NCI-H1417 (cell line): ENCODE results near the gene PKHD1.

Experiments used
- DNase-seq, 3 experiments: peaks; one replicate each; lab custom pipeline; 2025; lab: John Stamatoyannopoulos, UW

PKHD1 gene

GRCh38 chr6:51793393-51793792, 294.0 kb downstream of the PKHD1 start:
- DNase-seq = no peak

- no peak for DNase-seq
Observed at GRCh38 chr6:51792273-51793030, 295.0 kb downstream of the PKHD1 start.

DNA sequence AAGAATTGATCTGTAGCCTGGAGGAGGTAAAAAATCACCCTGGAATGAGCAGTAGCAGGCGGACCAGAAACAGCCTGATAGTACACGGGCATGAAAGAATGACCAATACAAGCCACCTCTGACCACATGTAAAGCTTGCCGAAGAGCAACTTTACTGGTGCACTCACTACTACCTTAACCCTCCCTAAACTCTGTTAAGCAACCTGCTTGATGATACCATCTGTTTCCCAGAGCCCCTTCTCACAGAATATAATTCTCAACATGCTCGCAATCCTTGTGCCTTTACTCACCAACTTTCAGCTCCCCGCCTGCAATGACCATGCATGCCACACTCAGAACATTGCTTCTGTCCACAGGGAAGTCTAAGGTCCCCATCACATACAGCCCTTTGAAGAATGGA, 296.5 kb downstream of the PKHD1 start:
- no peak for DNase-seq

GRCh38 chr6:51788121-51788520, 299.3 kb downstream of the PKHD1 start:
- DNase-seq = no peak

- DNase-seq = no peak
Observed at GRCh38 chr6:51778666-51779065, 308.7 kb downstream of the PKHD1 start.

DNA sequence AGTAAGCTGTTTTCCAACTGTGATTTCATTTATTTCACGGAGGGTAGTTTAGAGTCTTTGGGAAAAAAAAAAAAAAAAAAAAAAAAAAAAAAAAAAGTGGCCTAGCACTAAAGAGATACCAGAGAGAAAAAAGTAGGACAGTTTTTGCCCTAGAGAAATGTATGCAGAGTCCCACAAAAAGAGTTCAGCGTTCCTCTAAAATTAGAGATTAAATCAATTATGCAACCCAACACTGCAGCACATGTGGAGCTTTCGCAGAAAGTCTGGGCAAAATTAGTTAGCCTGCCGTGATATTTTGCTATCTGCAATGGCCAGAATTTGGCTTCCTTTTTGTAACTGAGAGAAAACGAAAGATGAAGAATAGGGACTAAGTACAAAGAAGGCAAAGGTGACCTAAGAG, 309.8 kb downstream of the PKHD1 start:
- DNase-seq = no peak

DNA sequence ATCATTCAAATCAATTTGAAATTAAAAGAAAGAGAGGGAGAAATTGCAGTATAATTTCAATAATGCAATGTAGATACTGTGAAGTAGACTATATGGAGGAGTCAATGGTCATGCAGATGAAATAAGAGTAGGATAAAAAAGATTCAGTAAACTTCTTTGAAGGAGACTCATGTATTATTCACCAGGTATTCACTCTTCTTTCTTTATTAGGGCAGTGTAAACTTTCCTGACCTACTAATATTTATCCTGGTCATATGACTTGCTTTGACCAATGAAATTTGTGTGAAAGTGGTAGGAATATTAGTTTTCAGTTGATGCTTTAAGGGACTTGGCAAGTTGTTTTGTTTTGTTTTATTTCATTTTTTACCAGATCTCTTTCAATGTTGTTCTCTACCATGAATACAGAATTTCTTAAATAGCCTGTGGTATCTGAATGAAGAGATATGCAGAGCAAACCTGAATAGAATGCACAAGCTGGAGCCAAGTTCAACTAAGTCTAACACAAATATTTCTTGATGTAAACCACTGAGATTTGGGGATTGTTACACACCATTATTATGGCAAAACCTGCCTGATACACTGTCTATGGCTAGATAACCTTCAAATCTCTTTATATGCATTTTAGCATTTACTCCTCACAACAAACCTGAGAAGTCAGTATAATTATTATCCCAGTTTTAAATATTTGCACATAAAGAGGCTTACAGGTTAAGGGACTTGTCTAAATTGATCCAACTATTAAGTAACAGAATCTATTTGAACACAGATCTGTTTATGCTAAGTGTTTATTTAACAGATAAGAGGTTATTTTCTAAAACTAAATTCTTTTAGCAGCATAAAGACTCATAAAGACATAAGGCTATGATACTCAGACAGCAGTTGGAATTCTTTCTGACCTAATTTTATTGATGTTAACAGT, 311.2 kb downstream of the PKHD1 start:
- no peak for DNase-seq

- DNase-seq = no peak
Observed at GRCh38 chr6:51768087-51768486, 319.3 kb downstream of the PKHD1 start.

DNA sequence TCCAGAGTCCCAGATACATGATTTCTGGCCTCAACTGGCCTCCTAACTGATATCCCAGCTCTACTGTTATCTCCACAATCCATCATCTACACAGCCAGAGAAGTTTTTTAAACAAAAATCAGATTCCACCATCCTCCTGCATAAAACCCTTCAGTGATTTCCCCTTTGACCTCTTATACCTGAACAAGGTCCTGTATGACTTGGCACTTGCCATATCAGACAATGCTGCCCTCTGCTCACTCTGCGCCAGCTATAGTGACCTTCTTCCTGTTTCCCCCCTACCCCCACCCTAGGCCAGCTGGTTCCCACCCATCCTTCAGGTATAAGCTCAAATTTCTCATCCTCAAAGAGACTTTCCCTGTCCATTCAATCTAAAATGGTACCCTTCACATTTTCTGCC, 322.2 kb downstream of the PKHD1 start:
- no peak for DNase-seq

DNA sequence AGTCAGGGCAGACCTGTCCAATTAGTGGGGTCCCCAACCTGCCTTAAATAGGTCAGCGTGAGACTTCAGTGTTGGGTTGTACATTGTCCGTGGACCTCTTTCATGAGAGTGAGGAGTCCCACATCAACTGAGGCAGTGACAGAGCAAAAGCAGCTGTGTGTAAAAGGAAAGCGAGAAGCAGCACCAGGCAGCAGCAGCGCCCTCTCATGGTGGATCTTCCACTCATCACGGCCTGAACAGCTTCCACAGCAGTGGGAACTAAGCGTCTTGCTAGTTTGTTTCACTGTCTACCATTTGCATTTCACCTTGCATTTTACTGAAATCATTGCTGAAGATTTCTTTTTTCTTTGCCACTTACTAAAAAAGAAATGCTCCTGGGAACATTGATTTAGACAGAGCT, 333.8 kb downstream of the PKHD1 start:
- no peak for DNase-seq

DNA sequence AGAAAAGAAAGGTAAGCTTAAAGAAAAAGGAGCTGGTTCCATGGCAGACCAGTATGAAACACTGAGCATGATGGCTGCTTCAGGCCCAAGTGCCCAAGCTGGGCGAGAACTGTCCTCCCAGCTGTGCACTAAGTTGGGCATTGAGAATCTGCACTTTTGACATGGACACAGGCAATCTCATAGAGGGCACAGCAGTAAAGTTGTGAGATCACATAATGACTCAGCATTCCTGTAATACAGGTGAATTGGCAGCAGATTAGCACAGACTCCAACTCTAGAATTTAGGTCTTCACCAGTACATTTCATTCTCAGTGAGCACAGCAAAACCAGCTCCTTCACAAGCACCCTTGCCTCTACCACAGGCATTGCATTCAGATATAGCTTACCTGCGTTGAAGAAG, 343.4 kb downstream of the PKHD1 start:
- DNase-seq = peak in 2 of 3 experiments; percentile 17 to 39

- DNase-seq = peak in 1 of 3 experiments; percentile 8
Observed at GRCh38 chr6:51740658-51741057, 346.8 kb downstream of the PKHD1 start.

GRCh38 chr6:51738614-51739013, 348.8 kb downstream of the PKHD1 start:
- no peak for DNase-seq

DNA sequence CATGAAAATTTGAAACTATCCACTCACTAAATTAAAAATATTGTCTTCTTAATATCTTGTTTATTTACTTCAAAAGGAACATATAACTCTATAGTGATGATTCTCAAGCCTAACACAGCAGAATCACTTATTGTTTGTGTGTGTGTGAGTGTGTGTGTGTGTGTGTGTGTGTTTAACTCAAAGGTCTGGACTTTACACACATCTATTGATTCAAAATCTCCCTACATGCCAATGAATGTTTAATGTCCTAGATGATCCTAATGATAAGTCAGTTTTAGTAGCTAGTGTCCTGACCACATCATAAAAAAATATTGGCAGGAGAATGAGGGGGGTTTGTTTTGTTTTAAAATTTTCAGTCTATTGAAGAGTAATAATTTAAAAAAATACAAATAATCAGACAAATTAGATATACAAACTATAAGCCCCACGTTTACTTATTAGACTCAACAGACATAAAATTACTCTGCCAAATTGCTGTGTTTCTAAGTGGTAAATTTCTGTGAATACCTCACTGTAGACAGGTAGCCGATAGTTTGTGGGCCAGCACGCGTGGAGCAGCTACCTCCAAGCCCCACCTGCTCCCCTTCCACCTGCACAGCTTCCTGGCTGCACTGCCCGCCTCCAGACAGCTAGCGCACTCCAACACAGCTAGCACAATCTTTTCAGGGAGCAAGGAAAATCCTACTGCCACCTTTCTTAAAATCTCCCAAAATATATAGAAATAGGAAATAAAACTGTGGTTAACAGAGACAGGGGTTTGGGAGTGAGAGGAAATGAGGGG, 349.6 kb downstream of the PKHD1 start:
- no peak for DNase-seq

- DNase-seq = no peak
Observed at GRCh38 chr6:51725155-51725554, 362.3 kb downstream of the PKHD1 start.

DNA sequence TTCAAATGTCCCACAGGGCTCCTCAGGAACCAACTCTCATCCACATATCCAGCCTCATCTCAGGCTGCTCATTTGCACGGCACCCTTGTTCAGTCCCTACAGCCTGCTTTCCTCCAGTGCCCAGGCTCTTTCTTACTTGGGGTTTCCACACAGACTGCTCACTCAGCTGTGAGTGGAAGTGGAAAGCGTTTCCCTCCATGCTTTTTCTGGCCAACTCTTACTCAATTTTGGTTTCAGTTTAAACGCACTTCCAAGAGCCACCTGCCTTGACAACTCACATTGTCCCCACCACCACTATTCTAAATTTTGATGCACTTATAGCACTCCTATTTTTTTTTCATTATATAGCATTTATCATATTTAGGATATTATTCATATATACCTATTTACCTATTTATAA, 367.1 kb downstream of the PKHD1 start:
- DNase-seq = no peak

DNA sequence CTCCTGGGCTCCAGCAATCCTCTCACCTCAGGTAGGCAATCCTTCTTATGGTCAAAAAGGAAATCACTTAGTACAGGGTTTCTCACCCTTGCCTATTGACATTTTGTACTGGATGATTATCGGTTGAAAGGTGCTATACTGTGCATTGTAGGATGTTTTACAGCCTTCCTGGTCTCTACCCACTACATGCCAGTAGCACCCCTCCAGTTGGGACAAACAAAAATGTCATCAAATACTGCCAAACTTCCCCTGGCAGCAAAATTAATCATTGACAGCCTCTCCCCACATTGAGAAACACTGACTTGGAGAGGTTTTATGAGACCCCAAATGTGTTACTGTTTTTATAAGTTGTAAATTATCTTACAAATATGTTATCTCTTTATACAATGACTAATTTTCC, 368.1 kb downstream of the PKHD1 start:
- no peak for DNase-seq

DNA sequence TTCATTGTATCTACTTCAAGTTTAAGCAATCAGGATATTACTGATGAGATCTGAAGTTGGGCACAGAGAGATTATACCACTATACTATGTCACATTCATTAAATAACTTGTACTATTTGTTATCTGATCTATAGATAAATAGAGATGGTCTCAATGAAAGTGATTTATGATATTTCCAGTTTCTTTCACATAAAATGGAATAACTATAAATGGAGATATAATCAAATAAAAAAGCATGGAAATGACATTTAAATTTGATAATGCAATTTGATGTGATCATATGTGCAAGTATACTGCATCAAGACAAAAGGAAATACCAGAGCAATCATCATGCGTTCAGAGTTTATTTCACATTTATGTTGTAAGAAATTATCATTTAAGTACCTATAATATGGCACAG, 368.9 kb downstream of the PKHD1 start:
- DNase-seq = no peak

- no peak for DNase-seq
Observed at GRCh38 chr6:51717477-51717876, 369.9 kb downstream of the PKHD1 start.

DNA sequence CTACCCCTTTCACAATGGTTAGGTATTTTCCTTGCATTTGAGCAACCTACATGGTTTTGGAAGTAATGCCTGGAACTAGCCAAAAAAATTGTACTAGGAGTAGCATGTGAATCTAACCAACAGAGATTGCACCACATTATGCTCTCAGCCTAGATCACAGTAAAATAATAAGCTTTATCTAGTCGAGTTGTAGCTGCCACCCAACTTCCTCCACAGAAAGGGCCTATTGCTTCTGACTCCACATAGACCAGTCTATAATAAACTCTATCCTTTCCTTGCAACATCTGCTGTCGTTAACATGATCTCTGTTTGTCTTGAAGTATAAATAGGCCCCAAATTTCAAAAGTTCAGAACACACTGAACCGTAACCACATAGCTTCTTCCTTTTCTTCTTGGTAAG, 375.5 kb downstream of the PKHD1 start:
- no peak for DNase-seq

DNA sequence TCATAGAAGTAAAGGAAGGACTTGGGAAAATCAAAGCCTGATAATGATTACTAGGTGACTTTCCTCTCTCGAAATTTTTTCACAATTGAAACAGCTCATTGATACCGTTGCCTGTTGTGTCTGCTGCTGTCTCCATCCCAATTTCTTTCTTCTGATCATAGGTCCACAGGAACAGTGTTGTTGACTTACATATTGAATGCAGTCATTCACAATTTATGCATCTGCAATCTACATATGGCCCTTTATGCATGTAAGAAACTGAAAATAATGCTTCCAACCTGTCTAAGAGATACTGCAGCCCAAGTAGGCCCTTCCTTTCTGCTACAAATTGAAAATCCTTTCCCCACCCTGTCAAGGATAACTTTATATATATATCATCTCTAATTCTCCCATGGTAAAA, 381.3 kb downstream of the PKHD1 start:
- no peak for DNase-seq

DNA sequence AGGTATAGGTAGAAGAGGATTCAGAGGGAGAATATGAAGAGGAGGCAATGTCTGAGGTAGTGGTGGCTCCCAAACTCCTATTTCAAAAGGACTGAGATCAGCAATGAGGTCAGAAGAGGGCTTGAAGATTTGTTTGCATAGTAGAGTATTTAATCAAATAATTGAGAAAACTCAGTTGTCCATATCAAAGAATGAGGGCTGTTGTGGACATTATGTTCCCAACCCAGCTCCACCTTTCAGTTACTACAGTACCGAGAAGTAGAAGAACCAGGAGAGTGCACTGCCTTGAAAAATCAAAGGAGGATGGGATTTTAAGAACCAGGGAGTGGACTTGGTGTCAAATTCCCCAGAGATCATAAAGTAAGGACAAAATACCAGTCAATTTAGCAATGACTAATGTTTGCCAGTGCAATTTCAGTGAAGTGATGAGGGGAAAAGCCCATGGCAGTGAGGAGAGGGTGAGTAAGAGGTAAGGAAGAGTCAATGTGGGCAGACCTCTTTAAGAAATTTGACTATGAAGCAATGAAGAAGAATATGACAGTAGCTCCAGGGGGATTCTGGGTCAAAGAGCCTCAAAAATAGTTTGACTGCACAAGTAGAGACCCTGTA, 382.4 kb downstream of the PKHD1 start:
- DNase-seq = no peak
